ENCODE measurements around the gene MBD1.

Gene MBD1

GRCh38 chr18:50281972-50282520 lies 723 bp upstream of the MBD1 start:
- Histone ChIP-seq H3K36me3 (ENCODE audit: control insufficient read depth, insufficient read depth, low read length) (peaks cover 60% of the 10 kb centered on the region), H3K27ac (ENCODE audit: low read depth, low read length) (peak overlapping the region; percentile 3; the same call in 1 of the 2 replicates), H3K27me3 (ENCODE audit: control insufficient read depth, insufficient read depth, low read length) (no peaks in the 10 kb centered on the region), H3K9ac (ENCODE audit: low read length) (peak overlapping the region; percentile 90), H3K4me1 (ENCODE audit: control insufficient read depth, insufficient read depth, low read length) (peaks cover 11% of the 10 kb centered on the region), H3K4me3 (ENCODE audit: low read depth, low read length) (peak overlapping the region; percentile 97), H3K9me3 (ENCODE audit: control insufficient read depth, insufficient read depth, low read depth, low read length) (no peaks in the 10 kb centered on the region)

DNA sequence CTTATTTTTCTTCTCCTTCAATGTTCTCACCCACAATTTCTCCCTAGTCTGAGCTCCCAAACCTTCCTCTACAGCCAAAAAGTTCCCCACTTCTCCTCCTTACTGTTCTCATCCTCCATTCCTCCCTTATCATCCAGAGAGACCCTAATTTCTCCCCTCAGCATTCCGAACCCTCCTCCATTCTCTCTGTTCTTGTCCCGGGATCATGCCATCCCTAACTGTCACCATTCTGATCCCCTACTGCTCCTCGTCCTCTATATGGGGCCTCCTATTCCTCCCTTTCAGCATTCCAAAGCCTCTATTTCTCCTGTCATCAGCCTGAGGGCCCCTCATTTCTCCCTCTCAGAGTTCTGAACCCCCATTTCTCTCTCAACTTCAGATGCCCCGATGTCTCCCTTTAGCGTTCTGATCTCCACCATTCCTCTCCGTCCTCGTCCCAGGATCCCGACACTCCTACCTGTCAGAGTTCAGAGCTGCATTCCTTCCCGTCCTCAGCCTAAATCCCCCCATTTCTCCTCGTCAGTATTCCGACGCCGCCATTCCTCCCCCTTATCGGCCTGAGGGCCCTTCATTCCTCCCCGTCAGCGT lies 522 bp downstream of the MBD1 start:
- peaks cover 72% of the 10 kb centered on the region for H3K36me3 ChIP-seq (ENCODE audit: control insufficient read depth, insufficient read depth, low read length)
- no peak overlapping the region for H3K27ac ChIP-seq (ENCODE audit: low read depth, low read length)
- peak overlapping the region; percentile 90 for H3K9ac ChIP-seq (ENCODE audit: low read length)
- H3K4me3 ChIP-seq (ENCODE audit: low read depth, low read length), result peak overlapping the region; percentile 97
- no peaks in the 10 kb centered on the region for H3K9me3 ChIP-seq (ENCODE audit: control insufficient read depth, insufficient read depth, low read depth, low read length)
- no peaks in the 10 kb centered on the region for H3K27me3 ChIP-seq (ENCODE audit: control insufficient read depth, insufficient read depth, low read length)
- H3K4me1 ChIP-seq (ENCODE audit: control insufficient read depth, insufficient read depth, low read length), result peaks cover 7% of the 10 kb centered on the region

DNA sequence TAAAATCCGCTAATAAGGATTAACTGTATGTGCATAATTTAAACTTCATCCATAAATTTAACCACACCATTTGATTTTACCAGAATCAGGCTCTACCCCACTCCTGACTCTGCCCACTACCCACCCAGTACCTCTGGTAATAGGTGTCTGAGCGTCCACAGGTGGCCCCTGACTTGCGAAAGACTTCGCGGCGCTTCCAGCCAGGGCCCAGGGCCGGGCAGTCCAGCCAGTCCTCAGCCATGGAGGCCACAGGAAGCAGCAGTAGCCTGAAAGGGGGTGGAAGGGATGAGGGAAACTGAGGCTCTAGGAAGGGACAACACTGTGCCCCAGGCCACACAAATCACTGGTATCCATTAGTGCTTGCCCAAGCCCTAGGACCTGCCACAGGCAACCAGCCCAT lies 1.6 kb downstream of the MBD1 start:
- no peak overlapping the region for H3K9ac ChIP-seq (ENCODE audit: low read length)
- peak overlapping the region; percentile 97; the same call in 1 of the 2 replicates for H3K4me3 ChIP-seq (ENCODE audit: low read depth, low read length)
- H3K4me1 ChIP-seq (ENCODE audit: control insufficient read depth, insufficient read depth, low read length), result peaks cover 7% of the 10 kb centered on the region
- H3K9me3 ChIP-seq (ENCODE audit: control insufficient read depth, insufficient read depth, low read depth, low read length), result no peaks in the 10 kb centered on the region
- peaks cover 72% of the 10 kb centered on the region for H3K36me3 ChIP-seq (ENCODE audit: control insufficient read depth, insufficient read depth, low read length)
- no peaks in the 10 kb centered on the region for H3K27me3 ChIP-seq (ENCODE audit: control insufficient read depth, insufficient read depth, low read length)
- H3K27ac ChIP-seq (ENCODE audit: low read depth, low read length), result no peak overlapping the region

GRCh38 chr18:50277942-50278341 lies 3.4 kb downstream of the MBD1 start:
- Histone ChIP-seq H3K9ac (ENCODE audit: low read length) (no peak overlapping the region), H3K9me3 (ENCODE audit: control insufficient read depth, insufficient read depth, low read depth, low read length) (no peaks in the 10 kb centered on the region), H3K4me1 (ENCODE audit: control insufficient read depth, insufficient read depth, low read length) (peaks cover 7% of the 10 kb centered on the region), H3K27ac (ENCODE audit: low read depth, low read length) (no peak overlapping the region), H3K36me3 (ENCODE audit: control insufficient read depth, insufficient read depth, low read length) (peaks cover 72% of the 10 kb centered on the region), H3K4me3 (ENCODE audit: low read depth, low read length) (no peak overlapping the region), H3K27me3 (ENCODE audit: control insufficient read depth, insufficient read depth, low read length) (no peaks in the 10 kb centered on the region)

DNA sequence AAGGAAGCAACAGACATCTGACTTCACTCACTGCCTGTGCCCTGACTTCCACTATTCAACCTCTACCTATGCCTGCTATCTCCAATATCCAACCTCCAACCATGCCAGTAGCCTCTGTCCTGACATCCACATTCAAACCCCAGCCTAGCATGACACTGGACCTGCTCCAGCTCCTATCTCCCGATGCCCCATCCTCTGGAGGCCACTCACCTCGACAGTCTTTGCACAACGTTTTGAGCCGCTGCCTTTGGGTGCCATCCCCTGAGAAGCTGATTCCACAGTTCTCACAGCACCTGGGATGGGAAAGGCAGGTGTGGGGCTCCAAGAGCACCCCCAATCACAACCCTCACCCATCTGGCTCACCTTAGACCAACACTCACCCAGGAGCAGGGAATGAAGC lies 4.9 kb downstream of the MBD1 start:
- no peak overlapping the region for H3K27ac ChIP-seq (ENCODE audit: low read depth, low read length)
- no peak overlapping the region for H3K4me3 ChIP-seq (ENCODE audit: low read depth, low read length)
- H3K9ac ChIP-seq (ENCODE audit: low read length), result no peak overlapping the region
- peaks cover 5% of the 10 kb centered on the region; the same call in 1 of the 2 replicates for H3K4me1 ChIP-seq (ENCODE audit: control insufficient read depth, insufficient read depth, low read length)
- H3K36me3 ChIP-seq (ENCODE audit: control insufficient read depth, insufficient read depth, low read length), result peaks cover 79% of the 10 kb centered on the region
- no peaks in the 10 kb centered on the region for H3K27me3 ChIP-seq (ENCODE audit: control insufficient read depth, insufficient read depth, low read length)
- no peaks in the 10 kb centered on the region for H3K9me3 ChIP-seq (ENCODE audit: control insufficient read depth, insufficient read depth, low read depth, low read length)

- Histone ChIP-seq H3K4me3 (ENCODE audit: low read depth, low read length) (no peak overlapping the region), H3K4me1 (ENCODE audit: control insufficient read depth, insufficient read depth, low read length) (peaks cover 5% of the 10 kb centered on the region; the same call in 1 of the 2 replicates), H3K9ac (ENCODE audit: low read length) (no peak overlapping the region), H3K36me3 (ENCODE audit: control insufficient read depth, insufficient read depth, low read length) (peaks cover 86% of the 10 kb centered on the region), H3K27ac (ENCODE audit: low read depth, low read length) (no peak overlapping the region), H3K9me3 (ENCODE audit: control insufficient read depth, insufficient read depth, low read depth, low read length) (no peaks in the 10 kb centered on the region), H3K27me3 (ENCODE audit: control insufficient read depth, insufficient read depth, low read length) (no peaks in the 10 kb centered on the region)
These were observed 5.8 kb downstream of the MBD1 start for GRCh38 chr18:50275503-50276036.

DNA sequence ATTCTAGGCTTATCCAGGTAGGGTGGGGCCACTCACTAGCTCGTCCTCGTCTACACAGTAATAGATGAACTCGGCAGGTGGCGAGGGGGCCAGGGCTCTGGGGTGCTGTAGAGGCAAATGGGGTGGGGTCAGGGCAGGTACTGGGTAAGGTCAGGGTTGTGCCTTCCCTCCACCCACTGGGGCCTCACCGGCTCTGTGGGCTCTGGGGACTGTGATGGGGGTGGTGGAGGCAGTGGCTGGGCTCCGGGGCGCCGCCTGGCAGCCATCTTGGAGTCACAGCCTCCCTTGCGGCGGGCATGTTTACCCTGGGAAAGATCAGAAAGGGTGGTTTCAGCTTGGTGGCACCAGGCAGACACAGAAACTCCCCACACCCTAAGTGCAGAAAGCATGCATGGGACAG lies 6.4 kb downstream of the MBD1 start:
- Histone ChIP-seq H3K9me3 (ENCODE audit: control insufficient read depth, insufficient read depth, low read depth, low read length) (no peaks in the 10 kb centered on the region), H3K4me1 (ENCODE audit: control insufficient read depth, insufficient read depth, low read length) (no peaks in the 10 kb centered on the region), H3K27ac (ENCODE audit: low read depth, low read length) (no peak overlapping the region), H3K4me3 (ENCODE audit: low read depth, low read length) (no peak overlapping the region), H3K36me3 (ENCODE audit: control insufficient read depth, insufficient read depth, low read length) (peaks cover 93% of the 10 kb centered on the region), H3K9ac (ENCODE audit: low read length) (no peak overlapping the region), H3K27me3 (ENCODE audit: control insufficient read depth, insufficient read depth, low read length) (no peaks in the 10 kb centered on the region)

DNA sequence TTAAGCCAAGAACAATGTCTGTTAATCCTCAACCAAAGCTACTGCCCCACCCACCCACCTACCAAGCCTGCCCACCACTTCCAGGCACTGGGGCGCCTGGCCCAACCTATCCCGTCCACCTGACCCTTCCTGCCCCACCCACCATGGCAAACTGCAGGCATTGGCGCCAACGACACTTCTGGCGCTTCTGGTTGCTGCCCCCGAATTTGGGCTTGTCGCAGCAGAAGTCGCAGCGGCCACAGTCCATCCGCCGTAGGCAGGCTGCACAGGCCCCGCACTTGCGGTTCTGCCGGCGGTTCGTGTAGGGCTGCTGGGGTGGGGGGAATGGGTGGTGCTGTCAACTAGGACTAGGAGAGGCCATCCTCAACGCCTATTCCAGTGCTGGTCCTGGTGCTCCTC lies 7.3 kb downstream of the MBD1 start:
- Histone ChIP-seq H3K27ac (ENCODE audit: low read depth, low read length) (no peak overlapping the region), H3K9me3 (ENCODE audit: control insufficient read depth, insufficient read depth, low read depth, low read length) (no peaks in the 10 kb centered on the region), H3K4me1 (ENCODE audit: control insufficient read depth, insufficient read depth, low read length) (no peaks in the 10 kb centered on the region), H3K9ac (ENCODE audit: low read length) (no peak overlapping the region), H3K27me3 (ENCODE audit: control insufficient read depth, insufficient read depth, low read length) (no peaks in the 10 kb centered on the region), H3K36me3 (ENCODE audit: control insufficient read depth, insufficient read depth, low read length) (peaks cover 92% of the 10 kb centered on the region), H3K4me3 (ENCODE audit: low read depth, low read length) (no peak overlapping the region)

GRCh38 chr18:50273203-50274043 lies 7.9 kb downstream of the MBD1 start:
- Histone ChIP-seq H3K27ac (ENCODE audit: low read depth, low read length) (no peak overlapping the region), H3K9ac (ENCODE audit: low read length) (no peak overlapping the region), H3K4me3 (ENCODE audit: low read depth, low read length) (no peak overlapping the region), H3K27me3 (ENCODE audit: control insufficient read depth, insufficient read depth, low read length) (no peaks in the 10 kb centered on the region), H3K4me1 (ENCODE audit: control insufficient read depth, insufficient read depth, low read length) (no peaks in the 10 kb centered on the region), H3K9me3 (ENCODE audit: control insufficient read depth, insufficient read depth, low read depth, low read length) (no peaks in the 10 kb centered on the region), H3K36me3 (ENCODE audit: control insufficient read depth, insufficient read depth, low read length) (peaks cover 89% of the 10 kb centered on the region)

DNA sequence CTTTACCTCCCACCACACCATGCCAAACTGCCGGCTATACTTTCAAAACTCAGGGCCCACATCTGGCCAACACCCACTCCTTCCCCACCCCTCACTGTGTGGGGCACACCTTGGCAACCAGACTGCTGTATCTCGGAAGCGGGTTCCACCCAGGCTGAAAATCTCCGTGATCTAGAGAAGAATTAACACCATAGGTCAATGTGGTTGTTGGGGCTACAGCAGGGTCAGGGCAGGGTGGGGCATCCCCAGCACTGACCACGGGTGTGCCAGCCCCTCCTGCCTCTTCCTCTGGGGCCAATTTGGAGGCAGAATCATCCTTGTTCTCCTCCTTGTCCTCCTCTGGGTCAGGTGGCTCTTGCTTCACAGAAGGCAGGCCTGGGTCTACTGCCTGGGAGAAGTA lies 8.8 kb downstream of the MBD1 start:
- Histone ChIP-seq H3K36me3 (ENCODE audit: control insufficient read depth, insufficient read depth, low read length) (peaks cover 86% of the 10 kb centered on the region), H3K4me1 (ENCODE audit: control insufficient read depth, insufficient read depth, low read length) (no peaks in the 10 kb centered on the region; the same call in 1 of the 2 replicates), H3K9me3 (ENCODE audit: control insufficient read depth, insufficient read depth, low read depth, low read length) (no peaks in the 10 kb centered on the region), H3K9ac (ENCODE audit: low read length) (no peak overlapping the region), H3K27ac (ENCODE audit: low read depth, low read length) (no peak overlapping the region), H3K27me3 (ENCODE audit: control insufficient read depth, insufficient read depth, low read length) (no peaks in the 10 kb centered on the region), H3K4me3 (ENCODE audit: low read depth, low read length) (no peak overlapping the region)
